GM19438 (cell line): Measurements from ENCODE around the gene NFASC.

Source experiments
- ATAC-seq: cut with Tn5 transposase; IDR thresholded peaks from one replicate; pipeline ENCODE4 v1.9.1; 2021; ENCODE audit warnings: low read depth; ENCODE audit not compliant: unreplicated experiment

The NFASC gene

DNA sequence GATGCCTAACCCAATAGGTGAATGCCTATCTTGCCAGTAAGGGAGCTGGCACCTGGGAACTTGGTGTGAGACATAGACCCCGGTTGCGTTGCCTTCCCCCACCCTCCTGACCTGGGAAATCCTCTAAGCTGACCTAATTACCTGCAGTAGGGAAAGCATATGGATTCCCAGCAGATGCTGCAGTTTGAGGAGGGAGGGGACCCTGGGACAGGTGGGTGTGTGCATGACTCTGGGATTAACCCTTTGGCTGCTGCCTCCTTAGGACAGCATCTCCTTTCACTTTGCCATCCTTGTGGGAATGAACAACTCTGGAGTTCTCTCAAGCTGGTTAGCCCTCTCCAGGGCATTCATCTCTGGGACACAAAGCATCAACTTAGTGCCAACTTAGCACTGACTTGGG, 16.4 kb upstream of the NFASC start:
- ATAC-seq = no peak

GRCh38 chr1:204858363-204858821, 12.3 kb upstream of the NFASC start:
- no peak for ATAC-seq

DNA sequence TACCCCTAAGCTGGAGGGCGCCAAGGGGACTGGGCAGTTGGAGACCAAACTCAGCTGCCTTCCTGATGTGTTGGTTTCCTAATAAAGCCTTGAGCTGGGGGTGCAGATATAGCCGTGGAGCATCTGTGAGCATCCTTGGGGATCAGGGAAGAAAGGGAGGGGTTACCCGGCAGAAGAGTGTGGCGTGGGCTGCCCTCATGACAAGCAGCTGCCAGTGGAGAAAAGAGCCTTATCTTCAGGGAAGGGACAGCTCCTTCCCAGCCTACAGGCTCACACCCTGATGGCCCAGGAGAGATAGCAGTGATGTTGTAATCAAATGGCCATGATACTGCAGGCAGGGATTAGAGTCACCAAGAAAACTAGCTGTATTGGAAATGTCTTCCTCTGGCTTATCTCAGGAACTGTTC, 10.8 kb upstream of the NFASC start:
- no peak for ATAC-seq

DNA sequence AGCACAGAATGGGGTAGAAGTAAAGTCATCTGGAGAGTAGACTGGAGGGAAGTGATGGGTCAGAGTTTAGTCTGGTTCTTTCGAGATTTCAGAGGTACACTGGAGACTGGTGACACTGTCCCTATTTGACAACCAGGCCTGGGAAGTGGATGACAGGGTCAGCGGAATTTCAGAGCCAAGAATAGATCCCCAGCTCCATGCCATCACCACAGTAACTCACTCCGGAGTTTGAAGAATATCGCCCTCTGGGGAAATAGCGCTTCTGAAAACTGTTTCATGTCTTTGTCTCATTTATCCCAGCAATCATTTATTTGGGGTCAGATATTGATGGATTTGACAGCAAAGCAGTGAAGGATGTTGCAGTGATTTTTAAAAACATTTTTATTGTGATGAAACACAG, 7.6 kb upstream of the NFASC start:
- ATAC-seq = no peak

- ATAC-seq = no peak
These were observed 6.9 kb upstream of the NFASC start for GRCh38 chr1:204863730-204864129.

DNA sequence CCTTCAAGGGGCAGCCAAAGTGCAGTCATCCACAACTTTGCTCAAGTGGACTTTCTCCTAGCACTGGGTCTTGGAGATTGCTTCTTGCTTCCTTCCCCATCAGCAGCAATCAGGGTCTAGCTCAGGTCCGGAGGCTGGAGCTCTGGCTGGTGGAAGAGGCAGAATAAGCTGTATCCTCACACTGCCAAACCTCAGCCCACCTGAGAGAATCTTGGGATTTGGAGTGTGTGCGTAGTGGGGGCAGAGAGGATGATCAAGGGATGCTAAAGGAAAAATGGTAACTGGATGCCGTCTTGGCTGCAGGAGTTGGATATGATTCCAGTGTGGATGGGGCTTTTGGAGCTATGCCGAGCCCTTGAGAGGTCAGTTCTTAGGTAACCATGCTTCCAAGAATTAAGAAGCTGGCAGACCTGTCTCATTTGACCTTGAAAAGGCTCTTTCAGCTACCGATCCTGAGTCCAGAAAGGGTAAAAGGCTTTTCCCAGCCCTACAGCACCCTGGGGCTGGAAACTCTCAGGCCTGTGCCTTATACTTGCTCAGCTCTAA, 4.5 kb upstream of the NFASC start:
- ATAC-seq = no peak

DNA sequence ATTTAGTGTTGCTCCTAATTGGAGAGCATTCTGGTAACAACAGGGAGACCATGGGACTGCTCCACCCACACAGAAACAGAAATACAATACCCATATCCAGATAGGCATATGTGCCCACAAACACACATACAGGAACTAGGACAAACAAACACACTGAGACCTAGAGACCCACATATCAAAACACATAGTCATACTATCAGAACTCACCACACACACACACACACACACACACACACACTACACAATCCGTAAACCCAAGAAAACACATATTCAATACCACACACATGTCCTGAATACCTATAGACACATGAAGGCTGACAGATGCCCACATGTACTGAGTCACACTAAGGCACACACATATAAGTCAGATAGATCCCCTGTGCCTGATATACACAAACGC, 3.5 kb upstream of the NFASC start:
- ATAC-seq = no peak

DNA sequence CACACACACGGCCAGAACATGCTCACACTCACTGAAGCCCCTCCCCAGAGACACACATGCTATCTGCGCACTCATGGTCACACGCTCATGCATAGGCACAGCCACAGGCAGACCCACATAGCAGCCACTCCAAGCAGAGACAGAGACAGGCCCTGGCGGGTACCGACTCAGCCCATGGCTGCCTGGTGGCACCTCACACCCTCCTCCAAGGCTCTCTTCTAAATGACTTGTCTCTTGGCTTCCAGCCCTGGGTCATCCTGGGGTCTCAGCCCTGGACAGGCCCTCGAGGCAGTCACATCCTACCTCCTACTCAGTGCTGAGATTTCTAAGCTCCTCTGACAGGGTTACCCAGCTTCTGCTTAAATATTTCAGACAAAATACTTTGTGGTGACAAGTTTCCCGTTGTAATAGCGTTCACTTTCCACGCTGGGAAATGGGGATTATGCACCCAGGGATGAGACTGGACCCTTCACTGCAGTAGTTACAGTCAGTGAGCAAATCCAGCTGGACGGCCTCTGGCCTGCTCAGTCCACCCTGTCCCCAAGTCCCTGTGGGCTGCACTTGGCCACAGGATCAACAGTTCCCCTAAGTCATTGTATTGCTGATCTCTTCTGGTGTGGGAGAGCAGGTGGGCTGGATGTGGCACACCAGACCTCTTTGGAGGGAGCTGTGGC, 2.9 kb upstream of the NFASC start:
- no peak for ATAC-seq

GRCh38 chr1:204868340-204868700, 2.3 kb upstream of the NFASC start:
- no peak for ATAC-seq

- ATAC-seq = no peak
These were observed 1.6 kb upstream of the NFASC start for GRCh38 chr1:204869097-204869496.

DNA sequence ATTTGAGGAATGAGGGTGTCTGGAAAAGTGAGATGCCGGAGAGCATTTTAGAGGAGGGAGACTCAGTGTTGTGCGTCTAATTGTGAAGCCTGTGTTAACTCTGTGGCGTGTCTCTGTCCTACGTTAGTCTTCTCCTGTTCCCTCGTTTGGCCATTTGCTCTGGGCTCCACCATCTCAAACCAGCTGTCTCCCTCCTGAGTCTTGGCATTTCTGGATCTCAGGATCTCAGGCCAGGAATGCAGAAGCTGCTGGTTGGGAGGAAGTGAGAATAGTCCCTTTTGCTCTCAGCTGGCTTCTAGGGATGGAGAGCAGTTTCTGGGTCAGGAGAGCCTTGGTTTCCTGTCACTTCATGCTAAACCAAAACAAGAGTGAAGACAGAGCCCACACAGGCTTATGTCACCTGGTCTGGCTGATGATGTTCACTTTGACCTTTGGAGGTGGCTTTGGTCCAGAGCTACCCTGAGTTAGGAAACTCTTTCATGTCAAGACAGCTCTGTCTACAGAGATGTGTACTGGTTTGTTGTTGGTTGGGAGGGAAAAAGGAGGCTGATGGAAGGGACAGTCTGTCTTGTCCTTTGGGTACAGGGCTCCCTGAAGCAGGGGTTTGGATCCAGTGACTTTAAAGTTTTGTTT, 859 bp downstream of the NFASC start:
- ATAC-seq = no peak

GRCh38 chr1:204872262-204872881, 1.7 kb downstream of the NFASC start:
- no peak for ATAC-seq

- no peak for ATAC-seq
These were observed 2.5 kb downstream of the NFASC start for GRCh38 chr1:204873176-204873575.

DNA sequence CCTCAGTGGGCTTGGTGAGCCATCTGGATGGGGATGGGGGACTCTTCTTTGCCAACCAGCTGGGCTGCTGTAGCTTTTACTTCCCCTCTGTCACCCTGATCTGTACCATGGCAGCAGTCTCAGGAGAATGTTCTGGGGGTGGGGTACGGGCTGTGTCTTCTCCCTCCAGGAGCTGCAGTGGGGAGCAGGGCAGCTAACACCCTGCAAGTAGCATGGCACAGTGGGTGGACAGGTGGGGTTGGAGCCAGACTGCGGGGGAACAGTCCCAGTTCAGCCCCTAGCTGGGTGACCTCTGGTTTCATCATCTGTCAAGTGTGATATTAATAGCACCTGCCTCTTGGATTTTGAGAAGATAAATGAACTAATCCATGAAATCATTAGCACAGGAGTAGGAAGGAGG, 3.1 kb downstream of the NFASC start:
- no peak for ATAC-seq

DNA sequence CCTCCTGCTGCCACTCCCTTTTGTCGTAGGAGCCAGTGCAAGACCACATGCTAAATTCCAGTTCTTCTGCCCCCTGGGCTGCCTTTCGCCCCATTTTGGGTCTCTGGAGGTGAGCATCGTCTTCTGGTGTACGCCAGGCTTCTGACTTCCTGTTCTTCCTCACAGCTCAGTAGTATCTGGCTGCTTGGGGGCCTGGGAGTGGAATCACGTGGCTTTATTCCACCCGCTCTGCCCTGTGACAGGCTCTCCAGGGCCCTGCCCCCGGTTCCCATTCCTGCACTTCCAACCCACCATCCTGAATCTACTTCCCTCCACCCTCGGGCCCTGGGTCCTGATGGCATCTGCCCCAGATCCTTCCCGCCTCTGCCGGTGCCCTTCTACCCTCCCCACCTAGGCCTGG, 3.6 kb downstream of the NFASC start:
- ATAC-seq = no peak

- ATAC-seq = no peak
These were observed 4.6 kb downstream of the NFASC start for GRCh38 chr1:204875255-204875654.

DNA sequence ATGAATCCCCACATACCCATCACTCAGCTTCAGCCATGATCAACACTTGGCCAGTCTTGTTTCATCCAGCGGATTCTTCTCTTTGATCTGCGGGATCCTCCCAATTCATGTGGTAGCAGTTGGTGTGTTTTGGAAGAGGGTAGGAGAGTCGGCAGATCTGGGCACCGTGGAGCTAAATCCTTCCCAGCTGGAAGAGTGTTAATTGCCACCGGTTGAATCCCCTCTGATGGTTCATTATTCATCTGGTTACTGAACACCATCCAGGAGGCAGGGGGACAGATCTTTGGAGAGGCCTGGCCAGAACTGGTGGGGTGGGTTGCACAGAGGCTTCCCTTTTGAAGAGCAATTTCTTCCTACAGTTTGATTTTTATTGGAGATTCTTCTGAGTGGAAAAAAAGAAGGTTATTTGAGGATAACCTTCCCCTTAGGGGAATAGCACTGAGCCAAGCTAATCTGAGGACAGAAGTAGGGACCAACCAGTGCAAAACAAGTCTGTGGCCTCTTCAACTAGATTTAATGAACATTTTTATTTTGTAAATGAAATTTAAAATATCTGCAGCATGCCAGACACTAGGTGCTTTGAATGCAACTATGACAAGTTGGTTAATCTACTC, 8.1 kb downstream of the NFASC start:
- ATAC-seq = no peak

- ATAC-seq = no peak
These were observed 8.7 kb downstream of the NFASC start for GRCh38 chr1:204879351-204879750.

- ATAC-seq = no peak
These were observed 10.2 kb downstream of the NFASC start for GRCh38 chr1:204880906-204881305.

DNA sequence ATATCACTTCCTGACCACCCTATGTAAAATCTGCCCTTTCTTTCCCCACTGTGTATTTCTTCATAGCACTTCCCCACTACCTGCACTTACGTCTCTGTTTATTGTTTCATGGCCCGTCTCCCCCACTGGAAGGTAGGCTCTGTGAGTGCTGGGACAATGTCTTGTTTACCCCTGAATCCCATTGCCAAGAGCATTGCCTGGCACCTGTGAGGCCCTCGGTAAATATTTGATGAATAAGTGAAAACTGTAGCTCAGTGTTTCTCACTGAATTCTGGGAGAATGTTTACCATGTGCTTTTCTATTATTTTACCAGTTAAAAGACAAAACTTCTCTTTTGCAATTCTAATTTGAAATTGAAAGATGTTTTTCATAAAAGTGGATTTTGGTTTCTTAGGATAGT, 11.8 kb downstream of the NFASC start:
- no peak for ATAC-seq

DNA sequence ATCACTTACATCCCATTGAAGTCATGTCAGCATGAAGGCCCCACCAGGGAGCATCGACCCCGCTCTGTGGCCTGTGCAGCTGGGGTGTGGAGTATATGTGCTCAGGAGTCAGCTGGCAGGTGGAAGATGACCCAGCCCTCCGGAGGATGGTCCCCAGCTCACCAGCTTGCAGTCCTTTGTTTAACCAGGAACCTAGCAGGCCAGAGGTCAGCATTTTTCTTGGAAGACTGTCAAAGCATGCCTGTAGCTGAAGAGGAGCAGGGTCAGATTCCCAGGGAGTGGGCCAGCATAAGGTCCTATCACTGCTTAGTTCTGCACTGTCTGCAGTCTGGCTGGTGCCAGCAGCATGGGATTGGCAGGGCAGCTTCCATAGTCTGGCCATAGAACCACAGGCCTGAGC, 12.7 kb downstream of the NFASC start:
- no peak for ATAC-seq
